HepG2 (cell line): ENCODE data around the gene CFAP210. TPM values are rescaled to one million over a fixed set of nuclear protein-coding genes. Genes with fewer than 3 reads are reported as not detected.

Source experiments
- ATAC-seq: fragments of 200-7000 bp; cut with Tn5 transposase; 3 replicates; pipeline ENCODE4 v1.9.1; 2020; ENCODE audit warnings: mild to moderate bottlenecking, moderate library complexity
- BruUV-seq: library from RNA; stranded (reverse); fragments of 400-500 nt; replicated peaks from 2 replicates; lab custom pipeline; 2021; lab: Mats Ljungman, UMichigan
- CTCF ChIA-PET: fragments of 300-600 bp; formaldehyde crosslinking; extraction: SDS; loops from one replicate; lab custom pipeline; 2021; ENCODE audit warnings: low total read pairs, inconsistent platforms, low intra/inter-chr PET ratio; lab: Yijun Ruan, JAX
- POLR2A ChIA-PET: fragments of 350-600 bp; sonication (Branson Sonifier 250); formaldehyde crosslinking; loops from one replicate; lab custom pipeline; 2020; ENCODE audit warnings: antibody characterized with exemption, inconsistent platforms; lab: Yijun Ruan, JAX
- DNase-seq: peaks from one replicate; pipeline ENCODE4 v3.0.0-alpha.2; 2015; ENCODE audit warnings: low spot score
- FAIRE-seq: peaks from 3 replicates; lab custom pipeline; 2011; peaks lifted over from hg19 to GRCh38; lab: Jason Lieb, UNC
- H2AFZ ChIP-seq: one replicate; pipeline ENCODE4 v1.6.1; 2011; ENCODE audit warnings: low read length, inconsistent platforms
- H3K27ac ChIP-seq: fragments of 300-600 bp; 3 replicates; pipeline ENCODE4 v1.8.0; 2011; ENCODE audit warnings: mixed run types, mild to moderate bottlenecking, mixed read lengths, low read length, inconsistent platforms; ENCODE audit not compliant: insufficient read depth; ENCODE audit errors: extremely low read length
- H3K27me3 ChIP-seq, 2 experiments: fragments of 200-600 bp in 1 of 2; 2 replicates in 1 of 2; 3 replicates in 1 of 2; pipeline versions ENCODE4 v1.6.0 to v1.8.0; 2011; ENCODE audit warnings: low read length in 2 of 2, mild to moderate bottlenecking in 2 of 2, moderate library complexity in 2 of 2, inconsistent platforms in 1 of 2; ENCODE audit not compliant: insufficient read depth in 2 of 2, control insufficient read depth in 1 of 2
- H3K36me3 ChIP-seq, 2 experiments: fragments of 200-600 bp in 1 of 2; replicated peaks in 1 of 2; 2 replicates in 1 of 2; 3 replicates in 1 of 2; pipeline versions ENCODE4 v1.5.1 to v1.8.0; 2011; ENCODE audit warnings: low read length in 2 of 2, inconsistent platforms in 1 of 2; ENCODE audit not compliant: insufficient read depth in 2 of 2, control insufficient read depth in 1 of 2
- H3K4me1 ChIP-seq: 2 replicates; pipeline ENCODE4 v1.5.1; 2012; ENCODE audit warnings: low read length, inconsistent platforms; ENCODE audit not compliant: insufficient read depth
- H3K4me2 ChIP-seq: 2 replicates; pipeline ENCODE4 v1.6.0; 2011; ENCODE audit warnings: low read depth, low read length, inconsistent platforms
- H3K4me3 ChIP-seq, 3 experiments: fragments of 200-600 bp in 1 of 3; sonication (generic), shearing (Covaris generic) in 1 of 3; replicated peaks in 1 of 3; 2 replicates each; pipeline ENCODE4 v1.5.1; 2011 to 2016; ENCODE audit warnings: low read length in 3 of 3, inconsistent platforms in 2 of 3, low read depth in 2 of 3, mild to moderate bottlenecking in 2 of 3, control low read depth in 1 of 3, mixed read lengths in 1 of 3; ENCODE audit not compliant: insufficient read depth in 1 of 3
- H3K79me2 ChIP-seq: one replicate; pipeline ENCODE4 v1.6.1; 2011; ENCODE audit warnings: low read length, inconsistent platforms; ENCODE audit not compliant: insufficient read depth
- H3K9ac ChIP-seq: 2 replicates; pipeline ENCODE4 v1.6.0; 2011; ENCODE audit warnings: mild to moderate bottlenecking, low read depth, low read length, inconsistent platforms; ENCODE audit not compliant: insufficient read depth
- H3K9me3 ChIP-seq: 2 replicates; pipeline ENCODE4 v1.5.1; 2012; ENCODE audit warnings: mild to moderate bottlenecking, low read length
- H4K20me1 ChIP-seq: 2 replicates; pipeline ENCODE4 v1.6.0; 2011; ENCODE audit warnings: inconsistent platforms, mild to moderate bottlenecking, low read length, moderate library complexity; ENCODE audit not compliant: insufficient read depth
- ELK4 ChIP-seq: sonication (generic); formaldehyde crosslinking; IDR thresholded peaks from 2 replicates; pipeline ENCODE4 v1.9.0; 2021; ENCODE audit warnings: missing genetic modification reagents, borderline replicate concordance
- GABPB1 ChIP-seq: IDR thresholded peaks from 2 replicates; pipeline ENCODE4 v1.6.1; 2016; ENCODE audit warnings: mild to moderate bottlenecking, missing genetic modification reagents, moderate library complexity, missing compliant biosample characterization
- MED1 ChIP-seq: sonication (generic); formaldehyde crosslinking; IDR thresholded peaks from 2 replicates; pipeline ENCODE4 v1.4.0; 2020; ENCODE audit warnings: missing genetic modification reagents
- STAT6 ChIP-seq: sonication (generic); formaldehyde crosslinking; IDR thresholded peaks from 2 replicates; pipeline ENCODE4 v1.4.0; 2020; ENCODE audit warnings: missing genetic modification reagents, mild to moderate bottlenecking, borderline replicate concordance
- TFDP1 ChIP-seq: IDR thresholded peaks from 2 replicates; pipeline ENCODE4 v1.6.1; 2016; ENCODE audit warnings: missing compliant biosample characterization, missing genetic modification reagents, borderline replicate concordance
- THAP8 ChIP-seq: sonication (generic); formaldehyde crosslinking; IDR thresholded peaks from 2 replicates; pipeline ENCODE4 v1.5.1; 2020; ENCODE audit warnings: missing genetic modification reagents, mild to moderate bottlenecking, borderline replicate concordance
- ZNF232 ChIP-seq: sonication (generic); formaldehyde crosslinking; IDR thresholded peaks from 2 replicates; pipeline ENCODE4 v1.4.0; 2020; ENCODE audit warnings: missing genetic modification reagents, borderline replicate concordance
- ZNF281 ChIP-seq: sonication (generic); formaldehyde crosslinking; IDR thresholded peaks from 2 replicates; pipeline ENCODE4 v1.4.0; 2020; ENCODE audit warnings: missing genetic modification reagents, borderline replicate concordance
- ZNF33A ChIP-seq: sonication (generic); formaldehyde crosslinking; IDR thresholded peaks from 2 replicates; pipeline ENCODE4 v1.5.1; 2020; ENCODE audit warnings: missing genetic modification reagents, mild to moderate bottlenecking, moderate library complexity, borderline replicate concordance
- ZNF350 ChIP-seq: sonication (generic); formaldehyde crosslinking; IDR thresholded peaks from 2 replicates; pipeline ENCODE4 v1.4.0; 2020; ENCODE audit warnings: mild to moderate bottlenecking, low read depth, missing genetic modification reagents, borderline replicate concordance
- ZNF441 ChIP-seq: sonication (generic); formaldehyde crosslinking; IDR thresholded peaks from 2 replicates; pipeline ENCODE4 v1.7.0; 2021; ENCODE audit warnings: missing genetic modification reagents, borderline replicate concordance
- ZNF552 ChIP-seq: sonication (generic); formaldehyde crosslinking; IDR thresholded peaks from 2 replicates; pipeline ENCODE4 v1.9.0; 2022; ENCODE audit warnings: missing genetic modification reagents, mild to moderate bottlenecking, borderline replicate concordance
- ZNF564 ChIP-seq: sonication (generic); formaldehyde crosslinking; IDR thresholded peaks from 2 replicates; pipeline ENCODE4 v1.8.1; 2023; ENCODE audit warnings: mild to moderate bottlenecking, missing genetic modification reagents
- ZSCAN12 ChIP-seq: sonication (generic); formaldehyde crosslinking; IDR thresholded peaks from 2 replicates; pipeline ENCODE4 v1.9.0; 2021; ENCODE audit warnings: mild to moderate bottlenecking, missing genetic modification reagents
- WGBS: methylation state at CpG from one replicate; pipeline ENCODE4 v1.1.6; 2017; ENCODE audit warnings: low lambda C conversion rate; 5-methylcytosine and 5-hydroxymethylcytosine counted together
- in situ Hi-C: cut with HindIII; loops from 2 replicates; pipeline ENCODE4 v1.10.0; 2017; ENCODE audit warnings: low pct_unique_long_range_greater_than_20kb; ENCODE audit not compliant: extremely low pct_ligation_motif_present
- intact Hi-C: fragments of 100-400 bp; cut with micrococcal nuclease; formaldehyde crosslinking; loops from one replicate; pipeline ENCODE4 v1.10.0; 2022; ENCODE audit not compliant: unreplicated experiment
- polyA plus RNA-seq, 8 experiments: library from polyadenylated mRNA; depleted of rRNA in 3 of 8; stranded (reverse) in 7 of 8; unstranded in 1 of 8; fragments of >200 nt; fragmentation: Illumina TruSeq in 4 of 8; extraction: Trizol in 4 of 8; gene quantifications; 2 replicates each; pipeline versions ENCODE4 v1.2.1 to v1.2.3, GENCODE V29; 2011 to 2016; ENCODE audit warnings: low read depth in 4 of 8, missing spikeins in 1 of 8, mixed read lengths in 1 of 8; ENCODE audit not compliant: insufficient read depth in 1 of 8
- total RNA-seq, 5 experiments: library from RNA; depleted of rRNA; stranded (reverse); fragments of >200 nt; fragmentation: Illumina TruSeq; extraction: Trizol; gene quantifications; 2 replicates each; pipeline ENCODE4 v1.2.3, GENCODE V29; 2016; ENCODE audit warnings: low read depth in 1 of 5

CFAP210 gene
- total and polyA plus RNA-seq, 2 of the 13 experiments (the other 11 are each of a cell fraction or from before 2014, with no cell fraction given), result 0.18 TPM; not detected in 1

- peaks cover 18% of the 10 kb centered on the region for H3K4me1 ChIP-seq
- FAIRE-seq, result no peak
- in situ Hi-C loops, result loop anchor here (10.0 kb wide), 1 partner anchor 152 kb away; no protein-coding TSS in a partner anchor
- H3K4me2 ChIP-seq, result peak overlapping the region; percentile 28; the same call in 1 of the 2 replicates
- no peak overlapping the region for H3K4me3 ChIP-seq
- no peaks in the 10 kb centered on the region for H3K27me3 ChIP-seq
- H3K36me3 ChIP-seq, result no peaks in the 10 kb centered on the region
- H3K27ac ChIP-seq, result no peak overlapping the region
- 78% methylated on average over 6 of the region's 6 CpGs for WGBS
- no TSS peak for BruUV-seq
- H3K9ac ChIP-seq, result no peak overlapping the region
- no peaks in the 10 kb centered on the region for H3K79me2 ChIP-seq
- CTCF ChIA-PET, result interaction anchor here (1.4 kb wide), 1 partner anchor 149 kb away, joined by 10 read pairs; no protein-coding TSS in a partner anchor
- H3K9me3 ChIP-seq, result no peaks in the 10 kb centered on the region
- POLR2A ChIA-PET, result no interaction called here
- no peak for DNase-seq
- no peaks in the 10 kb centered on the region for H4K20me1 ChIP-seq
- ATAC-seq, result no peak
- H2AFZ ChIP-seq, result peak overlapping the region; percentile 70
- intact Hi-C loops, result loop anchor here (1.0 to 2.0 kb wide), 2 partner anchors 149 to 224 kb away; no protein-coding TSS in a partner anchor
- TF ChIP-seq ZNF350 (CRISPR knock-in tag), result no peak
- no peak for TF ChIP-seq ZNF281 (CRISPR knock-in tag)
- no peak for TF ChIP-seq GABPB1
- TF ChIP-seq MED1 (CRISPR knock-in tag), result no peak
- TF ChIP-seq ZNF552 (CRISPR knock-in tag), result no peak
- TF ChIP-seq ZSCAN12, result no peak
- TF ChIP-seq ZNF232 (CRISPR knock-in tag), result no peak
- no peak for TF ChIP-seq ELK4
- no peak for TF ChIP-seq TFDP1 (CRISPR knock-in tag)
- no peak for TF ChIP-seq THAP8 (CRISPR knock-in tag)
- no peak for TF ChIP-seq ZNF33A (CRISPR knock-in tag)
- TF ChIP-seq STAT6 (CRISPR knock-in tag), result no peak
- no peak for TF ChIP-seq ZNF564 (CRISPR knock-in tag)
- no peak for TF ChIP-seq ZNF441 (CRISPR knock-in tag)
Observed at GRCh38 chr2:169676850-169677249, 17.4 kb downstream of the CFAP210 start.
